Measurements from ENCODE around the gene ST7.

The ST7 gene

GRCh38 chr7:117229350-117229749, 276.0 kb downstream of the ST7 start:
- H3K4me3 ChIP-seq (ENCODE audit: low read length): no peak overlapping the region
- DNase-seq (ENCODE audit: low read depth): no peak
- TF ChIP-seq CTCF (IDR thresholded peaks at IDR 0.05; ENCODE audit: insufficient read depth, low read depth, low read length, missing control alignments): no peak

GRCh38 chr7:117230276-117231046, 277.2 kb downstream of the ST7 start:
- no peak for DNase-seq (ENCODE audit: low read depth)
- no peak for TF ChIP-seq CTCF (IDR thresholded peaks at IDR 0.05; ENCODE audit: insufficient read depth, low read depth, low read length, missing control alignments)
- H3K4me3 ChIP-seq (ENCODE audit: low read length): no peak overlapping the region

GRCh38 chr7:117231047-117231359, 277.7 kb downstream of the ST7 start:
- no peak for TF ChIP-seq CTCF (IDR thresholded peaks at IDR 0.05; ENCODE audit: insufficient read depth, low read depth, low read length, missing control alignments)
- DNase-seq (ENCODE audit: low read depth): no peak
- H3K4me3 ChIP-seq (ENCODE audit: low read length): no peak overlapping the region

- H3K4me3 ChIP-seq (ENCODE audit: low read length): no peak overlapping the region
- no peak for DNase-seq (ENCODE audit: low read depth)
- TF ChIP-seq CTCF (IDR thresholded peaks at IDR 0.05; ENCODE audit: insufficient read depth, low read depth, low read length, missing control alignments): no peak
Observed at GRCh38 chr7:117237646-117238045, 284.3 kb downstream of the ST7 start.

GRCh38 chr7:117238472-117238871, 285.2 kb downstream of the ST7 start:
- TF ChIP-seq CTCF (IDR thresholded peaks at IDR 0.05; ENCODE audit: insufficient read depth, low read depth, low read length, missing control alignments): no peak
- H3K4me3 ChIP-seq (ENCODE audit: low read length): no peak overlapping the region
- DNase-seq (ENCODE audit: low read depth): no peak

GRCh38 chr7:117238937-117239336, 285.6 kb downstream of the ST7 start:
- DNase-seq (ENCODE audit: low read depth): no peak
- TF ChIP-seq CTCF (IDR thresholded peaks at IDR 0.05; ENCODE audit: insufficient read depth, low read depth, low read length, missing control alignments): no peak
- H3K4me3 ChIP-seq (ENCODE audit: low read length): no peak overlapping the region

- H3K4me3 ChIP-seq (ENCODE audit: low read length): no peak overlapping the region
- DNase-seq (ENCODE audit: low read depth): no peak
- TF ChIP-seq CTCF (IDR thresholded peaks at IDR 0.05; ENCODE audit: insufficient read depth, low read depth, low read length, missing control alignments): no peak
Observed at GRCh38 chr7:117241088-117241487, 287.8 kb downstream of the ST7 start.

Measured in epithelial cell of esophagus (primary cell).